HL-60 (cell line): Measurements from ENCODE around the gene PPP1R18.

ENCODE experiments used
- DNase-seq, 2 experiments: peaks; one replicate each; pipeline ENCODE4 v3.0.0-alpha.2; 2010 to 2020; ENCODE audit warnings: low read depth in 1 of 2, low spot score in 1 of 2
- H3K27ac ChIP-seq: fragments of 250-450 bp; sonication (Bioruptor Pico); replicated peaks from 2 replicates; pipeline ENCODE4 v1.5.1; 2020; ENCODE audit warnings: mild to moderate bottlenecking, moderate library complexity
- H3K27me3 ChIP-seq: fragments of 250-450 bp; sonication (Bioruptor Pico); 2 replicates; pipeline ENCODE4 v1.5.1; 2021; ENCODE audit warnings: mild to moderate bottlenecking, moderate library complexity; ENCODE audit not compliant: insufficient read depth, poor library complexity, severe bottlenecking
- H3K4me3 ChIP-seq: replicated peaks from 2 replicates; pipeline ENCODE4 v1.5.1; 2011; ENCODE audit warnings: mild to moderate bottlenecking, control low read depth, low read length; ENCODE audit not compliant: insufficient read depth
- CTCF ChIP-seq: IDR thresholded peaks from one replicate; pipeline ENCODE4 v1.5.1; 2011; ENCODE audit warnings: low read length, control low read depth, inconsistent platforms; ENCODE audit not compliant: insufficient read depth
- GABPA ChIP-seq: IDR thresholded peaks from 2 replicates; pipeline ENCODE4 v1.6.1; 2012; ENCODE audit warnings: low read depth
- POLR2AphosphoS5 ChIP-seq: IDR thresholded peaks from 2 replicates; pipeline ENCODE4 v1.6.1; 2012; ENCODE audit warnings: low read depth
- REST ChIP-seq: IDR thresholded peaks from 2 replicates; pipeline ENCODE4 v1.6.1; 2012; ENCODE audit warnings: low read depth; ENCODE audit not compliant: insufficient replicate concordance
- SPI1 ChIP-seq: IDR thresholded peaks from 2 replicates; pipeline ENCODE4 v1.6.1; 2012; ENCODE audit warnings: low read depth, mild to moderate bottlenecking, borderline replicate concordance

The PPP1R18 gene

DNA sequence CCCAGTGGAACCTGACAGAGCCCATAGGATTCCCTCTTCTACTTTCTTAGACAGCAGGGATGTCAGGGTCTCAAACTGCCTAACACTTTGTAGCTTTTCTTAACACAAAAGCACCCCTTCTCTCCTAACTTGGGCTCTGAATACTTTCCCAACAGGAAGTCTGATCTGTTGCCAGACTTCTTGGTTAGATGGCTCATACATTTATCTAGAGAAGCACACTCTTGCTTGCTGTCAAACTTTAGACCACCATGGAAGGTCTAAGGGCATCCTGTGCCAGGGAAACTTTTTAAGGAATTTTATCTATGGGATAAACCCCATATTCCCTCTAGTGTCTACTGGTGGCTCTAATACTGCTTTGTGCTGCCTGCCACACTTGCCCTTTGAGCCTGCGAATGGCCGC, 42.8 kb downstream of the PPP1R18 start:
- TF ChIP-seq POLR2AphosphoS5 (no peak), REST (no peak), GABPA (no peak), SPI1 (no peak), CTCF (no peak)

DNA sequence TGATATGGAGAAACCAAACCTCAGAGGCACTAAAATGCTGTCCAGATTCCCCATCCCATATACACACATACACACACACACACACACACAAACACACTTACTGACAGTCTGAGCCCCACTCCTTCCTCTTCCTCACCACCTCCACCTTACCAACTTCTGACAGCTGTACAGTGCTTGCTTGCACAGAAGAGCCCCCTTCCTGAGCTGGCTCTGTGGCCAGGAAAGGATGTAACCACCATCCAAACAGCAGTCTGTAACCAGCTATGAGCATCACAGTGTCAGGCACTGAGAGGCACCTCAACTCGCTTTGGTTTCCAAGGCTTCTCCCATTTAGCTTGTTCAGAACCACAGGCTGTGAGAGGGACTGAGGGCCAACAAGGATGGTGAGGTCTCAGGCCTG, 45.4 kb downstream of the PPP1R18 start:
- no peak for TF ChIP-seq SPI1
- no peak for TF ChIP-seq CTCF
- no peak for TF ChIP-seq POLR2AphosphoS5
- no peak for TF ChIP-seq GABPA
- no peak for TF ChIP-seq REST
- no peak overlapping the region for H3K27ac ChIP-seq
- no peak for DNase-seq
- no peak overlapping the region for H3K4me3 ChIP-seq
- H3K27me3 ChIP-seq = no peaks in the 10 kb centered on the region

More for the DNA sequence above, 42.8 kb downstream of the PPP1R18 start:
- H3K27me3 ChIP-seq = no peaks in the 10 kb centered on the region
- H3K4me3 ChIP-seq = no peak overlapping the region
- no peak for DNase-seq
- H3K27ac ChIP-seq = peak overlapping the region; percentile 0; the same call in 1 of the 2 replicates

GRCh38 chr6:30640481-30640880, 46.0 kb downstream of the PPP1R18 start:
- DNase-seq = no peak
- no peak overlapping the region for H3K4me3 ChIP-seq
- no peaks in the 10 kb centered on the region for H3K27me3 ChIP-seq
- TF ChIP-seq SPI1 (no peak), POLR2AphosphoS5 (no peak), CTCF (no peak), REST (no peak), GABPA (no peak)
- H3K27ac ChIP-seq = no peak overlapping the region
